Body of pancreas (tissue), 4 donors: Measurements from ENCODE around the gene LAIR1. TPM values are rescaled to one million over a fixed set of nuclear protein-coding genes. Genes with fewer than 3 reads are reported as not detected.
A peak's percentile ranks its signal among the peaks of the same experiment; 100 is the strongest.
"Not testable (repeated sequence)": the region's sequence is repeated elsewhere in the genome, so short reads cannot be mapped to it uniquely, and the experiment has no call there.

Experiments
- ATAC-seq: fragments of 150-250 bp; one replicate; pipeline ENCODE4 v1.9.1; 2016
- DNase-seq, 4 donors: peaks; one replicate each; pipeline ENCODE4 v3.0.0-alpha.2; 2019
- H3K27ac ChIP-seq, 4 donors: fragments of 200-600 bp; sonication (generic); 1 replicate in 3 of 4; 2 replicates in 1 of 4; pipeline versions ENCODE4 v1.5.1 to v1.6.1; 2016 to 2019; ENCODE audit warnings: mild to moderate bottlenecking in 1 of 4, mixed read lengths in 1 of 4, moderate library complexity in 1 of 4
- H3K27me3 ChIP-seq, 2 donors: fragments of 200-600 bp; sonication (generic); one replicate each; pipeline ENCODE4 v1.6.0; 2016; ENCODE audit warnings: mild to moderate bottlenecking in 1 of 2
- H3K36me3 ChIP-seq, 2 donors: fragments of 200-600 bp; sonication (generic); replicated peaks in 1 of 2; 2 replicates each; pipeline ENCODE4 v1.5.1; 2016; ENCODE audit warnings: low read depth in 2 of 2; ENCODE audit not compliant: insufficient read depth in 1 of 2
- H3K4me1 ChIP-seq: fragments of 200-600 bp; sonication (generic); one replicate; pipeline ENCODE4 v1.6.0; 2016
- H3K4me3 ChIP-seq, 2 donors: fragments of 200-600 bp; sonication (generic); 1 replicate in 1 of 2; 2 replicates in 1 of 2; pipeline ENCODE4 v1.5.1; 2016 to 2019
- H3K9me3 ChIP-seq, 3 donors: fragments of 200-600 bp; sonication (generic); 1 replicate in 2 of 3; 2 replicates in 1 of 3; pipeline ENCODE4 v1.5.1; 2016
- POLR2A ChIP-seq, 3 donors: fragments of 450-650 bp; IDR thresholded peaks; one replicate each; pipeline ENCODE4 v1.6.1; 2016; ENCODE audit warnings: antibody characterized with exemption in 3 of 3, mild to moderate bottlenecking in 2 of 3
- WGBS, 2 donors: methylation state at CpG; one replicate each; pipeline ENCODE4 v1.1.5; 2017; 5-methylcytosine and 5-hydroxymethylcytosine counted together
- intact Hi-C: fragments of 100-400 bp; cut with DNase I; formaldehyde crosslinking; loops from one replicate; pipeline ENCODE4 v1.15.1; 2023
- total RNA-seq, 2 donors: library from RNA; depleted of rRNA; stranded (reverse); fragments of >200 nt; gene quantifications; one replicate each; pipeline ENCODE4 v1.1.0, GENCODE V29; 2016
- TF ChIP-seq, protein P1 (sequence below), 7 experiments: fragments of 450-650 bp in 4 of 7; fragments of 200-600 bp in 3 of 7; sonication (generic) in 3 of 7; IDR thresholded peaks; one replicate each; pipeline ENCODE4 v1.5.1; 2016 to 2019; ENCODE audit warnings: antibody characterized with exemption in 7 of 7

LAIR1 gene
- total RNA-seq, 2 donors from 2014 or later, result 2.9 to 35.6 TPM

DNA sequence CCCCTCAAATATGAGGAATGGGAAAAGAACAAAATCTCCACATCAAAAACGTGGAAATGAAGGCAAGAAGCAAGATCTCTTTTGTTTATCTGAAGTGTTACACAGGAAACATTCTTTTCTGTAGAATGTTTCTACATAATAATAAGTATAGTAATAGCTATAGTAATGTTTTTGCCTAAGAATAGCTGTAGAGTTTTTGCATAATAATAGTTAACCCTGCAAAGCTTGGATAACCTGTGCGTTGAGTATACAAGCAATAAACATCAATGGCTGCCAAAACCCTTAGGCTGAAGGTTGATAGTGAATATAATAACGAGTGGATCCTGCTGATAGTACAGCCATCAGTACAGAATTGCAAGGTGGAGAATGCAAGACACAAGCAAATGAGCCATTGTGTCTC lies 40.7 kb downstream of the LAIR1 start:
- no peak overlapping the region for H3K27ac ChIP-seq
- H3K27me3 ChIP-seq, result no peaks in the 10 kb centered on the region
- no peak for ATAC-seq
- 12 to 15% methylated on average over 3 of the region's 3 CpGs for whole genome bisulfite sequencing, 2 donors
- no peak overlapping the region for H3K4me3 ChIP-seq
- H3K4me1 ChIP-seq, result no peaks in the 10 kb centered on the region
- H3K36me3 ChIP-seq, result no peaks in the 10 kb centered on the region
- H3K9me3 ChIP-seq, result no peaks in the 10 kb centered on the region
- intact Hi-C loops, result no loop called here
- TF ChIP-seq, protein P1, sequence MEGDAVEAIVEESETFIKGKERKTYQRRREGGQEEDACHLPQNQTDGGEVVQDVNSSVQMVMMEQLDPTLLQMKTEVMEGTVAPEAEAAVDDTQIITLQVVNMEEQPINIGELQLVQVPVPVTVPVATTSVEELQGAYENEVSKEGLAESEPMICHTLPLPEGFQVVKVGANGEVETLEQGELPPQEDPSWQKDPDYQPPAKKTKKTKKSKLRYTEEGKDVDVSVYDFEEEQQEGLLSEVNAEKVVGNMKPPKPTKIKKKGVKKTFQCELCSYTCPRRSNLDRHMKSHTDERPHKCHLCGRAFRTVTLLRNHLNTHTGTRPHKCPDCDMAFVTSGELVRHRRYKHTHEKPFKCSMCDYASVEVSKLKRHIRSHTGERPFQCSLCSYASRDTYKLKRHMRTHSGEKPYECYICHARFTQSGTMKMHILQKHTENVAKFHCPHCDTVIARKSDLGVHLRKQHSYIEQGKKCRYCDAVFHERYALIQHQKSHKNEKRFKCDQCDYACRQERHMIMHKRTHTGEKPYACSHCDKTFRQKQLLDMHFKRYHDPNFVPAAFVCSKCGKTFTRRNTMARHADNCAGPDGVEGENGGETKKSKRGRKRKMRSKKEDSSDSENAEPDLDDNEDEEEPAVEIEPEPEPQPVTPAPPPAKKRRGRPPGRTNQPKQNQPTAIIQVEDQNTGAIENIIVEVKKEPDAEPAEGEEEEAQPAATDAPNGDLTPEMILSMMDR (IDR thresholded peaks at IDR 0.05), result no peak
- TF ChIP-seq POLR2A (IDR thresholded peaks at IDR 0.05), result no peak
- no peak for DNase-seq

DNA sequence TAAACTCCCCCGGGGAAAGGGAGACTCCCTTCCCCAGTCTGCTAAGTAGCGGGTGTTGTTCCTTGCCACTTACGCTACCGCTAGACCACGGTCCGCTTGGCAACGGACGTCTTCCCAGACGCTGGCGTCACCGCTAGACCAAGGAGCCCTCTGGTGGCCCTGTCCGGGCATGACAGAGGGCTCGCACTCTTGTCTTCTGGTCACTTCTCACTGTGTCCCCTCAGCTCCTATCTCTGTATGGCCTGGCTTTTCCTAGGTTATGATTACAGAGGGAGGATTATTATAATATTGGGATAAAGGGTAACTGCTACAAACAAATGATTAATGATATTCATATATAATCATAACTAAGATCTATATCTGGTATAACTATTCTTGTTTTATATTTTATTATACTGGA lies 41.8 kb downstream of the LAIR1 start:
- H3K4me1 ChIP-seq, H3K27me3 ChIP-seq, intact Hi-C loops, ATAC-seq, H3K9me3 ChIP-seq, H3K4me3 ChIP-seq, H3K27ac ChIP-seq, H3K36me3 ChIP-seq: not testable (repeated sequence)
- TF ChIP-seq, protein P1 (IDR thresholded peaks at IDR 0.05), result peak in 1 of 7 experiments; percentile 19
- peak in 1 of 4 donors; percentile 13 for DNase-seq
- WGBS, 2 donors, result 71% methylated on average over 1 of the region's 13 CpGs; no CpG with 5 or more reads in 1 of the 2 donors

DNA sequence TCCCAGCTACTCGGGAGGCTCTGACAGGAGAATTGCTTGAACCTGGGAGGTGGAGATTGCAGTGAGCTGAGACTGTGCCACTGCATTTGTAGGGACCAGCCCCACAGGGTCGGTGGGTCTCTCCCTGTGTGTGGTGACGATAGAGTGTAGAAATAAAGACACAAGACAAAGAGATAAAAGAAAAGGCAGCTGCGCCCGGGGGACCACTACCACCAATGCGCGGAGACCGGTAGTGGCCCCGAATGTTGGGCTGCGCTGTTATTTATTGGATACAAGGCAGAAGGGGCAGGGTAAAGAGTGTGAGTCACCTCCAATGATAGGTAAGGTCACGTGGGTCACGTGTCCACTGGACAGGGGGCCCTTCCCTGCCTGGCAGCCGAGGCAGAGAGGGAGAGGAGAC lies 42.4 kb downstream of the LAIR1 start:
- intact Hi-C loops, H3K4me3 ChIP-seq, H3K4me1 ChIP-seq, DNase-seq, H3K27ac ChIP-seq, ATAC-seq, H3K36me3 ChIP-seq, H3K9me3 ChIP-seq, H3K27me3 ChIP-seq: not testable (repeated sequence)
- 79 to 80% methylated on average over 11 of the region's 13 CpGs for whole genome bisulfite sequencing, 2 donors

DNA sequence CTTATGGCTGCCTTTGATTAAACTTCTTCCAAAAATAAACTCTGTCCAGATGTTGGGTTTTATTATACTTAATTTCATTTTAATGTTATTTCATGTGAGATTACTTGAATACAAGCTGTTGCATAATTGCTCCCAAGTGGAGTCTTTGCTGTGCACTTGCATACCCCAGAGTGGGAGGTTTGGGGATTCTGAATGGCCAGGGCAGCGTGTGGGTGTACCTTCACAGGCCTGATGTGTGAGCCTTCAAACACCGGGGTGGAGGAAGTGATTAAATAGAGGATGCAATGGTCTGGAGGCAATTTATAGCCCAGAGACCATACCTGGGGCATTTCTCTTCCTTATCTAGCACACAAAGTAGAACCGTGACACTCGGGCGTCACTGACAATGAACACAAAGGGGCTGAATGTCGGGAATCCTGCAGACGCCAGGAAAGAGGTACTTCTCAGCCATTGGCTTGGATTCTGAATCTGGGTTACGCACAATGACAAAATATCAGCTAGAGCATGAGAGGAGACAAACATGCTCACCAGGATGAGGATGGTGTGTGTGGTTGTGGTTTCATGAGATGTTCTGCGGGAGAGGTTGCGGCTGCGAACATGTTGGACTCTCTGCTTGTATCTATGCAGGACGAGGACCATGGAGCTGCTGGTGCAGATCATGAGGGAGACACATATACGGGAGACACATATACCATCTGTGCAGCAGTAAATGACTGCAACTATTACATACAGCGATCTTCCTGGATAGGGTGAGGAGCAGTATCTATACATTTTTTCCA lies 44.6 kb downstream of the LAIR1 start:
- H3K4me1 ChIP-seq, result no peaks in the 10 kb centered on the region
- intact Hi-C loops, result no loop called here
- TF ChIP-seq, protein P1 (IDR thresholded peaks at IDR 0.05), result no peak
- no peak for TF ChIP-seq POLR2A (IDR thresholded peaks at IDR 0.05)
- H3K27me3 ChIP-seq, result no peaks in the 10 kb centered on the region
- DNase-seq (no peak), ATAC-seq (no peak)
- no peaks in the 10 kb centered on the region for H3K36me3 ChIP-seq
- no peak overlapping the region for H3K4me3 ChIP-seq
- WGBS, 2 donors, result 74 to 82% methylated on average over 14 of the region's 14 CpGs
- no peaks in the 10 kb centered on the region for H3K9me3 ChIP-seq
- no peak overlapping the region for H3K27ac ChIP-seq

DNA sequence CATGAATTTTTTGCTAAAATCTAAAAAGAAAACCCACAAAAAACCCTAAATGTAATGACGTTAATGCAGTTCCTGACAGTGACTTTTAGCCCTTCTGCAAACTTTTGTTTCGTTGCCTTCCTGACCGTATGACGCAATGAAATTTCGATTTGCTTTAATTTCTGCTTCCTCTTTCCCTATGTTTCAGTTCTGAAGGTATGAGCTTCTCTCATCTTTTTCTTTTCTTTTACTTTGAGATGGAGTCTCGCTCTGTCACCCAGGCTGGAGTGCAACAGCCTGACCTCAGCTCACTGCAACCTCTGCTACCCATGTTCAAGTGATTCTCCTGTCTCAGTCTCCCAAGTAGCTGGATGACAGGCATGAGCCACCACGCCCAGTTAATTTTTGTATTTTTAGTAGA lies 45.7 kb downstream of the LAIR1 start:
- Histone ChIP-seq H3K4me3 (no peak overlapping the region), H3K27me3 (no peaks in the 10 kb centered on the region), H3K36me3 (no peaks in the 10 kb centered on the region), H3K27ac (no peak overlapping the region), H3K9me3 (no peaks in the 10 kb centered on the region), H3K4me1 (no peaks in the 10 kb centered on the region)
- intact Hi-C loops, result no loop called here
- TF ChIP-seq POLR2A (IDR thresholded peaks at IDR 0.05), result no peak
- TF ChIP-seq, protein P1 (IDR thresholded peaks at IDR 0.05), result no peak
- 65 to 76% methylated on average over 7 of the region's 7 CpGs for WGBS, 2 donors
- ATAC-seq (no peak), DNase-seq (no peak)
